ENCODE results near the gene TTBK1. TPM values are rescaled to one million over a fixed set of nuclear protein-coding genes. Genes with fewer than 3 reads are reported as not detected.

The TTBK1 gene
- total and polyA plus RNA-seq, 9 donors, result 0.03 to 0.11 (median 0.06) TPM; not detected in 6

DNA sequence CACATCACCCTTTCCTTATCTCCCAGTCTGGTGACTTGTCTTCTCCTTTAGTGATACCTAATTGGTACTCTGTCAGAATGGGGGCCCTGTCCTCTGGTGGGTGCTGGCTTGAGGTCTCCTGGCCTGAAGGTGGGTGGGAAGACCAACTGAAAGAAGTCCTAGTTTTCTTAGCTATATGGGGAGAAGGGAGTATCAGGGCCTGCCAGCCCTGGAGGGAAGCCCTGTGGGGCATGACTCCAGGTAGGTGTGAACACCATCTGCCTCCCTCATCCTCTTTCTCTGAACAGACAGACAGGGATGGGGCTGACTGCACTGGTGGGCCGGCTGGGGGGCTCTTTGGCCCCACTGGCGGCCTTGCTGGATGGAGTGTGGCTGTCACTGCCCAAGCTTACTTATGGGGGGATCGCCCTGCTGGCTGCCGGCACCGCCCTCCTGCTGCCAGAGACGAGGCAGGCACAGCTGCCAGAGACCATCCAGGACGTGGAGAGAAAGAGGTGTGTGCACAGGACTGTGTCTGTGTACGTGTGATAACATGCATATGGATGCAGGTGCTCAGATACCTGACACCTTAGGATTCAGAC, 60.6 kb downstream of the TTBK1 start:
- H3K27ac ChIP-seq, result no peak overlapping the region
- 63 to 67% (median 66%) methylated on average over 8 of the region's 8 CpGs for WGBS, 3 donors
- peaks cover 4% of the 10 kb centered on the region for H3K4me1 ChIP-seq (ENCODE audit: insufficient read depth)

GRCh38 chr6:43304361-43304760, 61.1 kb downstream of the TTBK1 start:
- intact Hi-C loops (cut with DNase I), result no loop called here
- Histone ChIP-seq H3K27me3 (no peaks in the 10 kb centered on the region), H3K9me3 (no peaks in the 10 kb centered on the region), H3K36me3 (no peaks in the 10 kb centered on the region), H3K4me1 (ENCODE audit: insufficient read depth) (peaks cover 4% of the 10 kb centered on the region), H3K4me3 (no peak overlapping the region), H3K27ac (no peak overlapping the region)
- DNase-seq, result no peak
- 70 to 79% (median 74%) methylated on average over 3 of the region's 3 CpGs for WGBS, 3 donors
- TF ChIP-seq POLR2A (IDR thresholded peaks at IDR 0.05), result no peak
- no peak for TF ChIP-seq EP300 (IDR thresholded peaks at IDR 0.05)
- TF ChIP-seq, protein P1, sequence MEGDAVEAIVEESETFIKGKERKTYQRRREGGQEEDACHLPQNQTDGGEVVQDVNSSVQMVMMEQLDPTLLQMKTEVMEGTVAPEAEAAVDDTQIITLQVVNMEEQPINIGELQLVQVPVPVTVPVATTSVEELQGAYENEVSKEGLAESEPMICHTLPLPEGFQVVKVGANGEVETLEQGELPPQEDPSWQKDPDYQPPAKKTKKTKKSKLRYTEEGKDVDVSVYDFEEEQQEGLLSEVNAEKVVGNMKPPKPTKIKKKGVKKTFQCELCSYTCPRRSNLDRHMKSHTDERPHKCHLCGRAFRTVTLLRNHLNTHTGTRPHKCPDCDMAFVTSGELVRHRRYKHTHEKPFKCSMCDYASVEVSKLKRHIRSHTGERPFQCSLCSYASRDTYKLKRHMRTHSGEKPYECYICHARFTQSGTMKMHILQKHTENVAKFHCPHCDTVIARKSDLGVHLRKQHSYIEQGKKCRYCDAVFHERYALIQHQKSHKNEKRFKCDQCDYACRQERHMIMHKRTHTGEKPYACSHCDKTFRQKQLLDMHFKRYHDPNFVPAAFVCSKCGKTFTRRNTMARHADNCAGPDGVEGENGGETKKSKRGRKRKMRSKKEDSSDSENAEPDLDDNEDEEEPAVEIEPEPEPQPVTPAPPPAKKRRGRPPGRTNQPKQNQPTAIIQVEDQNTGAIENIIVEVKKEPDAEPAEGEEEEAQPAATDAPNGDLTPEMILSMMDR (IDR thresholded peaks at IDR 0.05), result no peak

More for the DNA sequence above, 60.6 kb downstream of the TTBK1 start:
- TF ChIP-seq, protein P1 (IDR thresholded peaks at IDR 0.05), result no peak
- no peak for TF ChIP-seq EP300 (IDR thresholded peaks at IDR 0.05)
- no peak for TF ChIP-seq POLR2A (IDR thresholded peaks at IDR 0.05)
- no peaks in the 10 kb centered on the region for H3K9me3 ChIP-seq
- no peak overlapping the region for H3K4me3 ChIP-seq
- DNase-seq, result no peak
- intact Hi-C loops (cut with DNase I), result no loop called here
- H3K36me3 ChIP-seq, result no peaks in the 10 kb centered on the region
- H3K27me3 ChIP-seq, result no peaks in the 10 kb centered on the region

DNA sequence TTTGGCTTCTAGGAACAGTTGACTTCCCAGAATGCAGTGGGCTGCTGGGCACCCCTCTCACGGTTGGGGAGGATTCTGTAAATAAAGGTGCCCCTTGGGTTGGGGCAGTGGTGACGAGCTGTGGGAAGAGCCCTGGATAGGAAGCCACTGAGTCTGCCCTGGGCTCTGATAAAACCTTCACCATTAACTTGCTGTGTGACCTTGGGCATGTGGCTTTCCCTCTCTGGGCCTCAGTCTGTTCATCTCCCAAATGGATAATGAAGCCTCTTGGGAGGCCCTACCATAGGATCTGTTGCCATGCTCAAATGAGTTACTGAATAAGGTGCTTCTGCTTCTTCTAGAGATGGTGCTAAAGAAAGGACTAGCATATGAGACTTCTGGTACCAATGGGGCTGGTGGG, 61.6 kb downstream of the TTBK1 start:
- Histone ChIP-seq H3K4me3 (no peak overlapping the region), H3K27ac (no peak overlapping the region), H3K4me1 (ENCODE audit: insufficient read depth) (peaks cover 4% of the 10 kb centered on the region), H3K27me3 (no peaks in the 10 kb centered on the region), H3K9me3 (no peaks in the 10 kb centered on the region), H3K36me3 (no peaks in the 10 kb centered on the region)
- TF ChIP-seq, protein P1 (IDR thresholded peaks at IDR 0.05), result no peak
- TF ChIP-seq EP300 (IDR thresholded peaks at IDR 0.05) (no peak), POLR2A (IDR thresholded peaks at IDR 0.05) (no peak)
- WGBS, 3 donors, result 71 to 75% (median 74%) methylated on average over 2 of the region's 2 CpGs
- DNase-seq, result no peak
- intact Hi-C loops (cut with DNase I), result no loop called here

- Histone ChIP-seq H3K27ac (no peak overlapping the region), H3K27me3 (no peaks in the 10 kb centered on the region), H3K4me3 (no peak overlapping the region), H3K36me3 (no peaks in the 10 kb centered on the region), H3K9me3 (no peaks in the 10 kb centered on the region), H3K4me1 (ENCODE audit: insufficient read depth) (peaks cover 4% of the 10 kb centered on the region)
- DNase-seq, result no peak
- 82 to 89% (median 87%) methylated on average over 7 of the region's 7 CpGs for WGBS, 3 donors
- intact Hi-C loops (cut with DNase I), result no loop called here
- TF ChIP-seq, protein P1 (IDR thresholded peaks at IDR 0.05), result no peak
- no peak for TF ChIP-seq POLR2A (IDR thresholded peaks at IDR 0.05)
- no peak for TF ChIP-seq EP300 (IDR thresholded peaks at IDR 0.05)
Observed at GRCh38 chr6:43306086-43306485, 62.8 kb downstream of the TTBK1 start.
